T-cell (primary cell): Measurements from ENCODE around the gene TPP2. TPM values are rescaled to one million over a fixed set of nuclear protein-coding genes. Genes with fewer than 3 reads are reported as not detected.

Source experiments
- ATAC-seq, 4 experiments: fragments of 200-7000 bp in 3 of 4; fragments of 150-1000 bp in 1 of 4; cut with Tn5 transposase; replicated peaks in 1 of 4; 1 replicate in 3 of 4; 2 replicates in 1 of 4; pipeline ENCODE4 v1.10.0; 2021; ENCODE audit warnings: moderate library complexity in 3 of 4, mild to moderate bottlenecking in 2 of 4, moderate number of reproducible peaks in 1 of 4
- CTCF ChIA-PET, 2 donors: fragments of 300-600 bp; sonication (Branson Sonifier 250); formaldehyde crosslinking; loops; one replicate each; lab custom pipeline; 2022; ENCODE audit warnings: antibody characterized with exemption in 2 of 2; lab: Charles Lee
- POLR2A ChIA-PET, 2 donors: fragments of 300-600 bp; sonication (Branson Sonifier 250); formaldehyde crosslinking; loops; one replicate each; lab custom pipeline; 2022; ENCODE audit warnings: antibody characterized with exemption in 2 of 2; lab: Charles Lee
- DNase-seq, 35 experiments: peaks; one replicate each; pipeline versions ENCODE4 v3.0.0 to v3.0.0-alpha.2; 2013 to 2023
- H3K27ac ChIP-seq: one replicate; pipeline ENCODE4 v1.5.1; 2013; ENCODE audit warnings: low read length
- H3K27me3 ChIP-seq, 2 experiments: replicated peaks in 1 of 2; 1 replicate in 1 of 2; 2 replicates in 1 of 2; pipeline versions ENCODE4 v1.6.1 to v1.7.0; 2013; ENCODE audit warnings: low read length in 1 of 2, mixed read lengths in 1 of 2; ENCODE audit not compliant: control insufficient read depth in 2 of 2, insufficient read depth in 2 of 2; ENCODE audit errors: extremely low read depth in 1 of 2
- H3K36me3 ChIP-seq, 2 donors: 1 replicate in 1 of 2; 2 replicates in 1 of 2; pipeline versions ENCODE4 v1.6.1 to v1.7.0; 2013; ENCODE audit warnings: low read length in 1 of 2; ENCODE audit not compliant: control insufficient read depth in 2 of 2, insufficient read depth in 1 of 2; ENCODE audit errors: extremely low read depth in 1 of 2
- H3K4me1 ChIP-seq, 2 experiments: 1 replicate in 1 of 2; 2 replicates in 1 of 2; pipeline versions ENCODE4 v1.6.1 to v1.7.0; 2013; ENCODE audit warnings: low read length in 2 of 2, mixed read lengths in 1 of 2; ENCODE audit not compliant: insufficient read depth in 2 of 2, control insufficient read depth in 1 of 2; ENCODE audit errors: extremely low read depth in 1 of 2
- H3K4me3 ChIP-seq, 2 donors: 1 replicate in 1 of 2; 2 replicates in 1 of 2; pipeline versions ENCODE4 v1.5.1 to v1.7.0; 2013; ENCODE audit warnings: mild to moderate bottlenecking in 2 of 2, low read length in 1 of 2, moderate library complexity in 1 of 2; ENCODE audit not compliant: control insufficient read depth in 1 of 2; ENCODE audit errors: extremely low read depth in 1 of 2
- H3K9me3 ChIP-seq: 2 replicates; pipeline ENCODE4 v1.7.0; 2013
- H3K27ac Mint-ChIP-seq, 2 donors: one replicate each; pipeline ENCODE4 v1.8.0; 2020 to 2021; ENCODE audit warnings: mild to moderate bottlenecking in 2 of 2, mixed read lengths in 2 of 2
- H3K27me3 Mint-ChIP-seq, 2 donors: one replicate each; pipeline ENCODE4 v1.8.0; 2021 to 2022; ENCODE audit warnings: mixed read lengths in 2 of 2
- H3K36me3 Mint-ChIP-seq: one replicate; pipeline ENCODE4 v1.8.0; 2021; ENCODE audit warnings: mixed read lengths
- H3K4me1 Mint-ChIP-seq, 3 donors: one replicate each; pipeline ENCODE4 v1.8.0; 2020 to 2022; ENCODE audit warnings: mixed read lengths in 3 of 3, mild to moderate bottlenecking in 1 of 3
- H3K4me3 Mint-ChIP-seq, 3 donors: one replicate each; pipeline ENCODE4 v1.8.0; 2020 to 2022; ENCODE audit warnings: mild to moderate bottlenecking in 3 of 3, mixed read lengths in 3 of 3, moderate library complexity in 3 of 3
- H3K9me3 Mint-ChIP-seq, 3 donors: one replicate each; pipeline ENCODE4 v1.8.0; 2020 to 2022; ENCODE audit warnings: mixed read lengths in 3 of 3
- WGBS: methylation state at CpG from one replicate; pipeline ENCODE4 v1.1.5; 2013; ENCODE audit warnings: missing lambda C conversion rate; ENCODE audit not compliant: insufficient coverage; 5-methylcytosine and 5-hydroxymethylcytosine counted together
- total RNA-seq, 35 experiments: library from RNA in 6 of 35; stranded (reverse) in 6 of 35; fragments of 120-200 nt in 1 of 35; gene quantifications; one replicate each; pipeline versions ENCODE4 v1.2.1 to v1.2.4 and lab custom pipeline; 2013 to 2026

The TPP2 gene
- total RNA-seq, 5 donors from 2014 or later (not counting 1 experiment from before 2014, with no cell fraction given) = 111 to 135 (median 115) TPM

DNA sequence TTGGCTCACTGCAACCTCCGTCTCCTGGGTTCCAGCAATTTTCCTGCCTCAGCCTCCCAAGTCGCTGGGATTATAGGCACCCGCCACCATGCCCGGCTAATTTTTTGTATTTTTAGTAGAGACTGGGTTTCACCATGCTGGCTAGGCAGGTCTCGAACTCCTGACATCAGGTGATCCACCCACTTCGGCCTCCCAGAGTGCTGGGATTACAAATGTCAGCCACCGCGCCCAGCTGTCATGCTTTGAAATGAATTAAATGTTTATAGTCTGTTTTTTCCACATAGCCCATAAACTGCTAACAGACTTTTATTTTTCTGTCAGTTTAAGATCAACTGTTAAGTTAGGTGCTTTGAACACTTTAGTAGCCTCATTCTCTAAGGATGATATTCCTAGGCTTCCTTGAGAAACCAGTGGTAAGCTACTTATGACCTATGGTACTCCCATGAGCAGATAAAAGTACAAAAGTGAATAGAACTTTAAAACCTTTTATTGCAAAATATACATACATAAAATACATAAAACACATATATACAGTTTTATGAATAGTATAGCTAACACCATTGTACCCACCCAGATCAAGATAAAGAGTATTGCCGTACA is 13.6 kb downstream of the TPP2 start:
- no peak overlapping the region for H3K27ac Mint-ChIP-seq
- no peak overlapping the region for H3K4me3 ChIP-seq
- H3K9me3 Mint-ChIP-seq = no peaks in the 10 kb centered on the region
- H3K4me1 Mint-ChIP-seq = peaks cover 52 to 65% (median 56%) of the 10 kb centered on the region in 3 donors
- DNase-seq = no peak
- H3K27me3 ChIP-seq = no peaks in the 10 kb centered on the region
- ChIA-PET POLR2A (no interaction called here), CTCF (interaction anchor here in 1 of 2 donors (1.1 to 1.5 kb wide), 2 partner anchors 13 to 19 kb away, joined by 6 to 7 read pairs; partner anchors contain the start of gene TPP2)
- no peak overlapping the region for H3K4me3 Mint-ChIP-seq
- peaks cover 45% of the 10 kb centered on the region for H3K36me3 Mint-ChIP-seq
- peaks cover 4 to 67% of the 10 kb centered on the region in 2 donors for H3K36me3 ChIP-seq
- no peak overlapping the region for H3K27ac ChIP-seq
- WGBS = 100% methylated on average over 3 of the region's 9 CpGs
- peaks cover 4 to 6% of the 10 kb centered on the region in 2 experiments for H3K4me1 ChIP-seq
- H3K9me3 ChIP-seq = no peaks in the 10 kb centered on the region
- H3K27me3 Mint-ChIP-seq = no peaks in the 10 kb centered on the region
- no peak for ATAC-seq

DNA sequence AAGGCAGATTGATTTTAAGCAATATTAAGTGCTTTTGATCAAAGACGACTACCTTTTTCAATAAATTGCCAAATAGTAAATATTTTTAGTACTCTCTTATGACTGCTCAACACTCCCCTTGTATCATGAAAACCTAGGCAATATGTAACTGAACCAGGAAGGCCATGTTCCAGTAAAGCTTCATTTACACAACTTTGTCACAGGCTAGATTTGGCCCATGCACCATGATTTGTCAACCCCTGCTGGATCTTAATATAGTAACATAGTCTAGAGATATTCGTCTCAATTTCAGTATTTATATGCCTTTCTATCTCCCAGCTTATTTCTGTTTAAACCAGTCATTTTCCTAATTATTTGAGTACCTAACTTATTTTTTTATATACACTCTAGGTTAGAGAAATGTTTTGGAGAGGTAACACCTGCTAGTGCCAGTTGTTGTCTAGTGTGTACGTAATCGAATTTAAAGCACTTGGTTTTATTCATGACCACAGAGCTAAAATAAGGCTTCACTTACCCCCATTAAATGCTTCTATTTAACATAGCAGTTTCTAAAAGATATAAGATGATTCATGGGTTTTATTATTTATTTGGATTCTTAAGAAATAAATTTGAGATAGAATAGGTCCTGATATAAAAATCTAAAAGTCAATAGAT is 21.0 kb downstream of the TPP2 start:
- Mint-ChIP-seq H3K27me3 (no peaks in the 10 kb centered on the region), H3K27ac (no peak overlapping the region), H3K9me3 (no peaks in the 10 kb centered on the region), H3K36me3 (peaks cover 50% of the 10 kb centered on the region), H3K4me1 (peaks cover 16 to 25% (median 20%) of the 10 kb centered on the region in 3 donors), H3K4me3 (no peak overlapping the region)
- WGBS = no CpG with 5 or more reads among the region's 4 CpGs
- ChIA-PET POLR2A (interaction anchor here in 1 of 2 donors (0.6 kb wide), 1 partner anchor 14 kb away, joined by 3 read pairs; no protein-coding TSS in a partner anchor), CTCF (interaction anchor here (0.6 to 1.2 kb wide), 3 partner anchors 26 to 49 kb away, joined by 3 to 5 read pairs (median 4); no protein-coding TSS in a partner anchor)
- H3K9me3 ChIP-seq = no peaks in the 10 kb centered on the region
- H3K4me3 ChIP-seq = no peak overlapping the region
- H3K36me3 ChIP-seq = peaks cover 9 to 79% of the 10 kb centered on the region in 2 donors
- H3K27me3 ChIP-seq = no peaks in the 10 kb centered on the region
- H3K27ac ChIP-seq = no peak overlapping the region
- DNase-seq (no peak), ATAC-seq (no peak)
- no peaks in the 10 kb centered on the region for H3K4me1 ChIP-seq

DNA sequence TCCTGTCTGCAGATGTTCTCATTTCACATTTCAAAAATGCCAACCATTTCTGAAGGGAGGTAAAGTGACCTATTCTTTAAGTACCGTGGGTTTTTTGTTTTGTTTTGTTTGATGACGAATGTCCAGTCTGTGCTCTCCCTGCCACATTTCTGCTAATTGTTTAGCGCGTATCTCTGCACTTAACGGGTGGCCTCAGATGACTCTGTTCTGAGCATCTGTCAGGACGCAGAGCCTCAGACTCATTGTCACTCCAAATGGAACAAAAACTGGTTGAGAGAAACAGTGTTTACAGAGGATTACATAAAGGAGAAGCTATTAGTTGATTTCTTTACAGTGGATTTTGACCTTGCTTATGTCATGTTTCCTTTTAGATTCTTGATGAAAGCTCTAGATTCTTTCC is 23.7 kb downstream of the TPP2 start:
- Histone ChIP-seq H3K27ac (no peak overlapping the region), H3K9me3 (no peaks in the 10 kb centered on the region), H3K4me3 (no peak overlapping the region), H3K36me3 (peaks cover 9 to 81% of the 10 kb centered on the region in 2 donors), H3K27me3 (no peaks in the 10 kb centered on the region), H3K4me1 (no peaks in the 10 kb centered on the region)
- Mint-ChIP-seq H3K27ac (no peak overlapping the region), H3K4me3 (no peak overlapping the region), H3K27me3 (no peaks in the 10 kb centered on the region), H3K36me3 (peaks cover 52% of the 10 kb centered on the region), H3K4me1 (peaks cover 4 to 10% (median 8%) of the 10 kb centered on the region in 3 donors), H3K9me3 (no peaks in the 10 kb centered on the region)
- no peak for DNase-seq
- WGBS = 96% methylated on average over 4 of the region's 6 CpGs
- CTCF ChIA-PET = interaction anchor here in 1 of 2 donors (0.6 kb wide), 1 partner anchor 241 kb away, joined by 4 read pairs; no protein-coding TSS in a partner anchor
- POLR2A ChIA-PET = no interaction called here
- ATAC-seq = no peak

DNA sequence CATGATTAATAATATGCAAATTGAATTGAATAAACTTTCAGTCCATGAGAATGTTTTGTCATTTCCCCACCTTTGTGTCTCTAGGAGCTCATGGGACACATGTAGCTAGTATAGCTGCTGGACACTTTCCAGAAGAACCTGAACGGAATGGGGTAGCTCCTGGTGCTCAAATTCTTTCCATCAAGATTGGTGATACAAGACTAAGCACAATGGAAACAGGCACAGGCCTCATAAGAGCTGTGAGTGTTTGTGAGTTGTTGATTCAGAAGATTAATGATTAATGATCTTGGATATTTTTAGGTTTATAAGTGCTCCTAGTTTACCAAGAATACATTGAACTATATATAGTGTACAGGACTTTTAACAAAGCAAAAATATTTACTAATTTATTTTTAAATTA is 30.1 kb downstream of the TPP2 start:
- no peaks in the 10 kb centered on the region for H3K4me1 ChIP-seq
- no peaks in the 10 kb centered on the region for H3K27me3 ChIP-seq
- H3K36me3 ChIP-seq = peaks cover 0 to 85% of the 10 kb centered on the region in 2 donors
- DNase-seq (no peak), ATAC-seq (no peak)
- ChIA-PET POLR2A (interaction anchor here (0.6 to 1.1 kb wide), 4 partner anchors 11 to 219 kb away, joined by 3 to 4 read pairs (median 4); no protein-coding TSS in a partner anchor), CTCF (interaction anchor here in 1 of 2 donors (1.2 to 2.2 kb wide), 2 partner anchors 35 to 47 kb away, joined by 3 to 11 read pairs; no protein-coding TSS in a partner anchor)
- H3K4me3 ChIP-seq = no peak overlapping the region
- H3K27ac Mint-ChIP-seq = no peak overlapping the region
- H3K4me3 Mint-ChIP-seq = no peak overlapping the region
- 100% methylated on average over 1 of the region's 1 CpG for WGBS
- H3K9me3 ChIP-seq = no peaks in the 10 kb centered on the region
- H3K4me1 Mint-ChIP-seq = peaks cover 0 to 5% (median 0%) of the 10 kb centered on the region in 3 donors
- no peak overlapping the region for H3K27ac ChIP-seq
- peaks cover 51% of the 10 kb centered on the region for H3K36me3 Mint-ChIP-seq
- H3K27me3 Mint-ChIP-seq = no peaks in the 10 kb centered on the region
- H3K9me3 Mint-ChIP-seq = no peaks in the 10 kb centered on the region

DNA sequence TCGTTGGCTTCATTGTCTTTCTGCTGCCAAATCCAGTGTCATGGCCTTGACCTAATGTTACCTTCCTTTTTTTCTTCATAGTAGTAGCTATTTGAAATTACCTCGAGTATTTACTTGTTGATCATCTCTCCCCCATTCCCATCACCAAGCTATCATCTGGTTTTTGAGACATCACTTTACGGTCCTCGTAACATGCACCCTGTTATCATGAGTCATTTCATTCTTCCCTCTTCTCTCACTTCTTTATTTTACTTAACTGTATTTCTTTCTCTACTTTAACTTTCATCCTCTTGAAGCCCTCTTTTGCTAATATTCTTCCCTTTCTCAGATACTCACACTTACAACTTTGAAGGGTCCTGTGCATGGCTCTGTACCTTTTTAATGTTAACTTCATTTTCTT is 31.8 kb downstream of the TPP2 start:
- DNase-seq = no peak
- H3K27ac ChIP-seq = no peak overlapping the region
- Mint-ChIP-seq H3K36me3 (peaks cover 47% of the 10 kb centered on the region), H3K27ac (no peak overlapping the region), H3K4me1 (peaks cover 0 to 5% (median 4%) of the 10 kb centered on the region in 3 donors), H3K9me3 (no peaks in the 10 kb centered on the region), H3K27me3 (no peaks in the 10 kb centered on the region), H3K4me3 (no peak overlapping the region)
- peaks cover 0 to 86% of the 10 kb centered on the region in 2 donors for H3K36me3 ChIP-seq
- no peak for ATAC-seq
- H3K4me3 ChIP-seq = no peak overlapping the region
- H3K9me3 ChIP-seq = no peaks in the 10 kb centered on the region
- CTCF ChIA-PET = interaction anchor here in 1 of 2 donors (0.6 kb wide), 1 partner anchor 37 kb away, joined by 3 read pairs; no protein-coding TSS in a partner anchor
- no peaks in the 10 kb centered on the region for H3K27me3 ChIP-seq
- WGBS = 89% methylated on average over 4 of the region's 4 CpGs
- POLR2A ChIA-PET = no interaction called here
- no peaks in the 10 kb centered on the region for H3K4me1 ChIP-seq

DNA sequence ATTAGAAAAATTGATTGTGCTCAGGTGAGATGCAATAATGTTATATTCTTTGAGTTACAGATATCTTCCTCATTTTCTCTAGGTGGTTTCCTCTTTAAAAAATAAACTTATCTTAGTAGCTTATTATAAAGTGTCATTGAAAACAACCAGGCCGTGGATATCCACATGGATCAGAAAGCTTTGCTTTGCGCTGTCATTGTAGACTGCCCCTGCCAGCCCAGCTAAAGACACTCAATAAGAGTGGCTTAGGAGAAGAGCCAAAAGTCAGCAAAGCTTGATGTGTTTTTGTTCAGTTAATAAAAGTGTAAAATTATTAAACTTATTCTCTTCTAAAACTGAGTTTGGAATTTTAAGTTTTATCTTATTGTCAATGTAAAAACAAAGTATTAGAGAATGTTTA is 34.4 kb downstream of the TPP2 start:
- H3K9me3 ChIP-seq = no peaks in the 10 kb centered on the region
- H3K36me3 Mint-ChIP-seq = peaks cover 62% of the 10 kb centered on the region
- POLR2A ChIA-PET = interaction anchor here in 1 of 2 donors (0.8 to 1.5 kb wide), 2 partner anchors 35 to 40 kb away, joined by 3 read pairs; partner anchors contain the start of gene TPP2

More for the DNA sequence above, 34.4 kb downstream of the TPP2 start:
- WGBS = 100% methylated on average over 2 of the region's 2 CpGs
- H3K36me3 ChIP-seq = peaks cover 0 to 94% of the 10 kb centered on the region in 2 donors
- no peak overlapping the region for H3K4me3 ChIP-seq
- no peaks in the 10 kb centered on the region for H3K27me3 Mint-ChIP-seq
- no peak overlapping the region for H3K27ac ChIP-seq
- H3K4me1 Mint-ChIP-seq = peaks cover 0 to 10% (median 7%) of the 10 kb centered on the region in 3 donors
- CTCF ChIA-PET = interaction anchor here in 1 of 2 donors (1.0 kb wide), 1 partner anchor 25 kb away, joined by 4 read pairs; no protein-coding TSS in a partner anchor
- H3K9me3 Mint-ChIP-seq = no peaks in the 10 kb centered on the region
- no peak for ATAC-seq
- H3K27me3 ChIP-seq = no peaks in the 10 kb centered on the region
- DNase-seq = no peak
- H3K4me3 Mint-ChIP-seq = no peak overlapping the region
- H3K27ac Mint-ChIP-seq = no peak overlapping the region
- no peaks in the 10 kb centered on the region for H3K4me1 ChIP-seq
